GM12865 (cell line): ENCODE measurements around the gene COL7A1.

ENCODE experiments used
- DNase-seq: peaks from one replicate; pipeline ENCODE4 v3.0.0; 2010; ENCODE audit warnings: low read depth
- H3K4me3 ChIP-seq: 2 replicates; pipeline ENCODE4 v1.5.1; 2011; ENCODE audit warnings: mild to moderate bottlenecking, low read depth, low read length, control low read depth
- CTCF ChIP-seq: IDR thresholded peaks from 2 replicates; pipeline ENCODE4 v1.5.1; 2011; ENCODE audit warnings: low read length, control low read depth, low read depth, inconsistent platforms; ENCODE audit not compliant: insufficient read depth; ENCODE audit errors: missing control alignments

The COL7A1 gene

DNA sequence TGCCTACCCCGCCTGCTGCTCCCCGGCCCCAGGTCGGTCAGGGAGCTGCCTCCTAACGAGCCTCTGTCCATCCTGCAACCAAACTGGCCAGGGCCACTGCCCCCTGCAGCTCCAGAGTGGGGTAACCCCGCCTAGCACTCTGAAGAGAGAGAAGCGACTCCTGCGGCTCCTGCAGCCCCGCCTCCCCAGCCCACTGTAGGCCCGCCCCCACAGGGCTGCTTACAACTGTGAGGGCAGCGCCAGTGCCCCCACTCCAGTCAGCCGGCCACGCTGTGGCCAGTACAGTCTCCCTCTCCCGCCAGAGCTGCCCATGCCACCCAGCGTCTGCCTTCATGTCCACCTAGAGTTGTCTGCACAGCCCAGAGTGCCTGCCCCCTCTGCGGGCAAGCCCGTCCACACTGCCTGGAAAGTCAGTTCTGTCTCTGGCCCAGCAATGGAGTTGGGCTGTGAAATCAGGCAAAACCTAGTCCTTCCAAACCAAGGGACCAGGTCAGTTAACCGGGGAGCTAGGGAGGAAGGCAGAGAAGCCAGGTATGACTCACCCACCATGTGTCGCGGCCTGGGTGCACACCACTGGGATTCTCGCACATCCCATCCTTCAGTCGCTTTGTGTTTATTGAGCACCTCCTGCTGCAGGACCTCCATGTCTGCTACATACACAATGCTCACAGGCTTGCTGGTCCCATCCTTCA is 33.9 kb downstream of the COL7A1 start:
- peak overlapping the region; percentile 0 for H3K4me3 ChIP-seq
- no peak for DNase-seq
- peak; percentile 15 for TF ChIP-seq CTCF

GRCh38 chr3:48560648-48561018 is 34.5 kb downstream of the COL7A1 start:
- TF ChIP-seq CTCF = no peak
- H3K4me3 ChIP-seq = peak overlapping the region; percentile 0
- DNase-seq = no peak

- TF ChIP-seq CTCF = no peak
- H3K4me3 ChIP-seq = no peak overlapping the region
- no peak for DNase-seq
These were observed 36.5 kb downstream of the COL7A1 start for GRCh38 chr3:48558493-48559134.

- H3K4me3 ChIP-seq = peak within 1 kb of the TSS; percentile 89
- DNase-seq = peak; percentile 100
- no peak for TF ChIP-seq CTCF
These were observed 38.1 kb downstream of the COL7A1 start, which contains the start of gene PFKFB4 for GRCh38 chr3:48556796-48557626. Gene PFKFB4, minus strand, starts transcription at chr3:48556803. Its CDS starts 26 bp downstream, at chr3:48556777.

- peak overlapping the region; percentile 89 for H3K4me3 ChIP-seq
- TF ChIP-seq CTCF = no peak
- DNase-seq = no peak
These were observed 39.0 kb downstream of the COL7A1 start for GRCh38 chr3:48555949-48556795.

GRCh38 chr3:48555231-48555948 is 39.7 kb downstream of the COL7A1 start:
- TF ChIP-seq CTCF = no peak
- H3K4me3 ChIP-seq = peak overlapping the region; percentile 89
- no peak for DNase-seq
